Upper lobe of left lung (tissue), 6 donors: ENCODE data around the gene RNASE13. TPM values are rescaled to one million over a fixed set of nuclear protein-coding genes. Genes with fewer than 3 reads are reported as not detected.

Experiments
- ATAC-seq, 2 donors: fragments of 200-7000 bp; cut with Tn5 transposase; one replicate each; pipeline ENCODE4 v1.9.1; 2022; ENCODE audit warnings: mild to moderate bottlenecking in 2 of 2, moderate library complexity in 2 of 2; ENCODE audit not compliant: low FRiP score in 2 of 2
- DNase-seq, 2 donors: peaks; one replicate each; pipeline ENCODE4 v3.0.0-alpha.2; 2019 to 2020
- H3K27ac ChIP-seq, 4 donors: fragments of 200-600 bp; sonication (generic); one replicate each; pipeline ENCODE4 v1.5.1; 2016 to 2019
- H3K27me3 ChIP-seq, 4 donors: fragments of 200-600 bp; sonication (generic); one replicate each; pipeline ENCODE4 v1.5.1; 2017 to 2019
- H3K36me3 ChIP-seq, 4 donors: fragments of 200-600 bp; sonication (generic); one replicate each; pipeline ENCODE4 v1.5.1; 2016 to 2019
- H3K4me1 ChIP-seq, 4 donors: fragments of 200-600 bp; sonication (generic); one replicate each; pipeline ENCODE4 v1.5.1; 2018 to 2019
- H3K4me3 ChIP-seq, 4 donors: fragments of 200-600 bp; sonication (generic); one replicate each; pipeline ENCODE4 v1.5.1; 2017 to 2019; ENCODE audit warnings: mild to moderate bottlenecking in 2 of 4, moderate library complexity in 1 of 4
- H3K9me3 ChIP-seq, 4 donors: fragments of 200-600 bp; sonication (generic); one replicate each; pipeline ENCODE4 v1.5.1; 2018 to 2019
- CTCF ChIP-seq, 6 experiments: fragments of 450-650 bp in 4 of 6; fragments of 200-600 bp in 2 of 6; sonication (generic) in 2 of 6; IDR thresholded peaks; one replicate each; pipeline ENCODE4 v1.5.1; 2016 to 2019; ENCODE audit warnings: antibody characterized with exemption in 6 of 6
- EP300 ChIP-seq, 4 donors: sonication (generic); formaldehyde crosslinking; IDR thresholded peaks; one replicate each; pipeline ENCODE4 v1.5.1; 2017; ENCODE audit warnings: antibody characterized with exemption in 4 of 4, control low read depth in 2 of 4
- POLR2A ChIP-seq, 4 donors: fragments of 450-650 bp; IDR thresholded peaks; one replicate each; pipeline ENCODE4 v1.5.1; 2016 to 2017; ENCODE audit warnings: antibody characterized with exemption in 4 of 4, mild to moderate bottlenecking in 2 of 4
- POLR2AphosphoS5 ChIP-seq, 2 donors: sonication (generic); formaldehyde crosslinking; IDR thresholded peaks; one replicate each; pipeline ENCODE4 v1.5.1; 2017; ENCODE audit warnings: antibody characterized with exemption in 2 of 2
- WGBS, 2 donors: methylation state at CpG; one replicate each; pipeline ENCODE4 v1.1.5; 2017 to 2018; 5-methylcytosine and 5-hydroxymethylcytosine counted together
- total RNA-seq, 6 donors: library from RNA; depleted of rRNA in 4 of 6; stranded (reverse); fragments of >200 nt in 4 of 6; gene quantifications; one replicate each; pipeline versions ENCODE4 v1.1.0 to v1.2.1, GENCODE V29; 2016 to 2021
- donor health status: DM: no; HTN: no; CAD: no; lungs with moderate emphysema.
- donor health status: DM: no; HTN: yes; CAD: no; lungs with severe emphysema.

The RNASE13 gene
- total RNA-seq, 6 donors from 2014 or later, result not detected

- TF ChIP-seq POLR2A (IDR thresholded peaks at IDR 0.05), result no peak
- no peak for TF ChIP-seq EP300 (IDR thresholded peaks at IDR 0.05)
- no peak for TF ChIP-seq CTCF (IDR thresholded peaks at IDR 0.05)
- H3K27ac ChIP-seq, result no peak overlapping the region
- no peaks in the 10 kb centered on the region for H3K9me3 ChIP-seq
- H3K4me3 ChIP-seq, result no peak overlapping the region
- 67 to 82% methylated on average over 6 of the region's 6 CpGs for WGBS, 2 donors
- no peak for DNase-seq
- H3K36me3 ChIP-seq, result peaks cover 34 to 47% (median 45%) of the 10 kb centered on the region in 4 donors
- no peaks in the 10 kb centered on the region for H3K27me3 ChIP-seq
- no peak for ATAC-seq
- no peaks in the 10 kb centered on the region for H3K4me1 ChIP-seq
Measured at GRCh38 chr14:20997564-20997963, 37.0 kb downstream of the RNASE13 start.

- ATAC-seq (no peak), DNase-seq (no peak)
- Histone ChIP-seq H3K27me3 (no peaks in the 10 kb centered on the region), H3K27ac (no peak overlapping the region), H3K4me1 (peaks cover 0 to 2% (median 0%) of the 10 kb centered on the region in 4 donors), H3K36me3 (peaks cover 39 to 52% (median 49%) of the 10 kb centered on the region in 4 donors), H3K4me3 (no peak overlapping the region), H3K9me3 (no peaks in the 10 kb centered on the region)
- TF ChIP-seq POLR2AphosphoS5 (IDR thresholded peaks at IDR 0.05), result no peak
- 75 to 80% methylated on average over 4 of the region's 4 CpGs for WGBS, 2 donors
Measured at GRCh38 chr14:20997115-20997514, 37.5 kb downstream of the RNASE13 start.

- 88 to 93% methylated on average over 14 of the region's 14 CpGs for WGBS, 2 donors
- H3K4me3 ChIP-seq, result no peak overlapping the region
- ATAC-seq (no peak), DNase-seq (peak in 1 of 2 donors; percentile 56)
- H3K9me3 ChIP-seq, result no peaks in the 10 kb centered on the region
- H3K27ac ChIP-seq, result no peak overlapping the region
- H3K4me1 ChIP-seq, result peaks cover 3 to 8% (median 4%) of the 10 kb centered on the region in 4 donors
- H3K36me3 ChIP-seq, result peaks cover 39 to 55% (median 54%) of the 10 kb centered on the region in 4 donors
- TF ChIP-seq POLR2A (IDR thresholded peaks at IDR 0.05), result no peak
- TF ChIP-seq CTCF (IDR thresholded peaks at IDR 0.05), result no peak
- no peak for TF ChIP-seq POLR2AphosphoS5 (IDR thresholded peaks at IDR 0.05)
- H3K27me3 ChIP-seq, result no peaks in the 10 kb centered on the region
Measured at GRCh38 chr14:20996521-20996920, 38.1 kb downstream of the RNASE13 start.

- H3K36me3 ChIP-seq, result peaks cover 19 to 34% (median 33%) of the 10 kb centered on the region in 4 donors
- TF ChIP-seq POLR2AphosphoS5 (IDR thresholded peaks at IDR 0.05) (peak; percentile 78 to 85), EP300 (IDR thresholded peaks at IDR 0.05) (peak in 1 of 4 donors; percentile 30), POLR2A (IDR thresholded peaks at IDR 0.05) (peak in 2 of 4 donors; percentile 43 to 83), CTCF (IDR thresholded peaks at IDR 0.05) (peak in 2 of 6 experiments; percentile 28 to 42)
- H3K27me3 ChIP-seq, result no peaks in the 10 kb centered on the region
- peak within 1 kb of the TSS; percentile 67 to 95 (median 84) for H3K4me3 ChIP-seq
- WGBS, 2 donors, result 0 to 2% methylated on average over 13 to 41 of the region's 42 CpGs
- ATAC-seq, result peak; percentile 95 to 96
- H3K27ac ChIP-seq, result peak within 1 kb of the TSS; percentile 67 to 90 (median 84)
- H3K9me3 ChIP-seq, result no peaks in the 10 kb centered on the region
- peaks cover 25 to 30% (median 28%) of the 10 kb centered on the region in 4 donors for H3K4me1 ChIP-seq
- DNase-seq, result peak; percentile 86 to 90
Measured at GRCh38 chr14:20989787-20990600, 44.6 kb downstream of the RNASE13 start, which contains the start of gene METTL17. Gene METTL17, plus strand, starts transcription at chr14:20989980. Its CDS starts 23 bp downstream, at chr14:20990003.

GRCh38 chr14:20989471-20989786, 45.2 kb downstream of the RNASE13 start:
- Histone ChIP-seq H3K36me3 (peaks cover 14 to 28% (median 27%) of the 10 kb centered on the region in 4 donors), H3K27me3 (no peaks in the 10 kb centered on the region), H3K4me1 (peaks cover 25 to 30% (median 28%) of the 10 kb centered on the region in 4 donors), H3K4me3 (peak overlapping the region in 3 of 4 donors; percentile 81 to 95 (median 87)), H3K27ac (peak overlapping the region; percentile 67 to 90 (median 84)), H3K9me3 (no peaks in the 10 kb centered on the region)
- no peak for TF ChIP-seq EP300 (IDR thresholded peaks at IDR 0.05)
- TF ChIP-seq POLR2AphosphoS5 (IDR thresholded peaks at IDR 0.05), result no peak
- TF ChIP-seq POLR2A (IDR thresholded peaks at IDR 0.05), result no peak
- no peak for TF ChIP-seq CTCF (IDR thresholded peaks at IDR 0.05)
- no peak for ATAC-seq
- WGBS, 2 donors, result 1 to 2% methylated on average over 10 to 11 of the region's 11 CpGs
- DNase-seq, result no peak
